HG03196 (cell line): ENCODE measurements around the gene DGCR8.
"Not testable (repeated sequence)": the region's sequence is repeated elsewhere in the genome, so short reads cannot be mapped to it uniquely, and the experiment has no call there.

Experiments used
- ATAC-seq: cut with Tn5 transposase; IDR thresholded peaks from one replicate; pipeline ENCODE4 v1.9.1; 2021; ENCODE audit not compliant: unreplicated experiment

Gene DGCR8

DNA sequence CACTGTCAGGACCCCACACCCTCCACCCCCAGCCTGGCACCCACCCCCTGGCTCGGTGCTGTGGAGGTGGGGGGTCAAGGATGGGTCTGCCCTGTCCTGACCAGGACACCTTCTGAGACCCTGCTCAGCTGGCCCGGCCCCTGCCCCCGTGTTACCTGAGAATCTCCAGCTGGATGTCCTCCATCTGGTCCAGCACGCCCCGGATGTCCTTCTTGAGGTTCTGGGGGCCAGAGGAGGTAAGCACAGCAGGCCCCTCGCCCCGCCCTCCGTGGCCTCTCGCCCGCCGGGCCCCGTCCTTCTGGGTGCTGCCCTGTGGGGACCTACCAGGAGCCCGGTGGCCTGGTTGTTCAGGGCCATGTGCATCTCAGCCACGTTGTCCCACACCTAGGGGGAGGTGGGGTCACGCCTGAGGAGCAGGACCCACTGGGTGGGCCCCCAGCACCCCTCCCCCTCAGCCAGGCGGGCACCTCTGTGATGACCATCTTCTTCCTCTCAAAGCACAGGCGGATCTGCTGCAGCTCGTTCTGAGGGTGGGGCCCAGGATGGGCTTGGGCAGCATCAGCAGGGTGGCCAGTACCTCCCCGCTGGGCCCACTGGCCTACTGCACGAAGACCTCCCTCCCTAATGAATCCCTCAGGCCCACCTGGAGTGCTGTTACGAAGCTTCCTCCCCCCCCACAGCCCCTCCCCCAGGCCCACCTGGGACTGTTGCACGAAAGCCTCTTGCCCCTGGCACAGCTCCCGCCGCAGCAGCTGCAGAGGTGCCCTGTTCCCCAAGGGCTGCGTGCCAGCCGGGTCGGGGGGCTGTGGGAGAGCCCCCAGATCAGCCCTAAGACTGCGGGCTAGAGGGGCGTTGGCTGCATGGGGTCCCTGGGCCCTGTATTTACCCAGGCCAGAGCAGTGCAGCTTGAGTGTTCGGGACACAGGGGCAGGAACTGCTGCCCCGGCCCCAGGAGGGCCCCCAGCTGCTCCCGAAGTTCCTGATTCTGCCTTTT is 69.5 kb downstream of the DGCR8 start:
- no peak for ATAC-seq

DNA sequence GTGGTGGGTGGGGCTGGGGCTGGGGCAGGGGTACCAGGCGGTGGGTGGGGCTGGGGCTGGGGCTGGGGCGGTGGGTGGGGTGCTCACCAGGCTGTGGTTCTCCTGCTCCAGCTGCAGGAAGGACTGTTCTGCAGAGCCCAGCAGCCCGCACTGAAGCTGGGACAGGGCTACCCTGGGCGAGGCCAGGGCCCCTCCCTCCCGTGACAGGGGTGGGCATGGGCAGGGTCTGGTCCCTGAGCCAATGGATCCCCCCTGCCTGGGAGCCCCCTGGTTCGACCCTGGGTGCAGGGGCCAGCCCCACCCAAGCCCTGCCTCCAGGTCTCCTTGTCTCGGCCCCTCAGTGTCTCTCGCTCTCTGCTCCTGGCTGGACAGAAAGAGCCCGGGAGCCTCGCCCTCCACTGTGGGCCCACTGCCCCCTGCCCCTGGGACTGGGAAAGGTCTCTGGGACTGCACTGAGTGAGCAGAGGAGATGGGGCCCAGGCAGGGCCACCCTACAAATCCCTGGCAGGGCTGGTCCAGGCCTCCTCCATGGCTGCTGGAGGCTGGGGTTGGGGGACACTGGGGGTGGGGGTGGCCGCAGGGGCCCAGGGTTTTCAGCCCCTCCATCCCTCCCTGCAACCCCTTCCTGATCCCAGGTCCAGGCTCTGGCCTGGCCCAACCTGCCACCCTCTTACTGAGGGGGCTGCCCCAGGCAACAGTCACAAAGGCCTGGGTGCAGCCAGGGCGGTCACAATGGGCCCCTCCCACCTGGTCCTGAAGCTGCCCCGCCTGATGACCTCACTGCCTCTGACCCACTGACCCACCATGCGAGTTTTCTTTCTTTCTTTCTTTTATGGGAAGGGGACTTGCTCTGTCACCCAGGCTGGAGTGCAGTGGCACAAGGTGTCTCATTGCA is 70.6 kb downstream of the DGCR8 start, which contains the start of gene CCDC188:
CCDC188 (minus strand) TSS at position 675 of the 895 bp plus-strand sequence; CDS start at position 606, 69 bp downstream.
- no peak for ATAC-seq

DNA sequence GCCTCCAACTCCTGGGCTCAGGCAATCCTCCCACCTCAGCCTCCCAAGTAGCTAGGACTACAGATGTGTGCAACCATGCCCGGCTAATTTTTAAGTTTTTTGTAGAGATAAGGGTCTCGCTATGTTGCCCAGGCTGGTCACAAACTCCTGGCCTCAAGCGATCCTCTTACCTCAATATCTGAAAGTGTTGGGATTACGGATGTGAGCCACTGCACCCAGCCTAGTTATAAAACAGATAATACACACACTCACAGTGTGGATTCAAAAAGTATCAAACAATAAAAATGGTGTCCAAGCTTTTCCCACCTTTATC is 71.2 kb downstream of the DGCR8 start:
- no peak for ATAC-seq

DNA sequence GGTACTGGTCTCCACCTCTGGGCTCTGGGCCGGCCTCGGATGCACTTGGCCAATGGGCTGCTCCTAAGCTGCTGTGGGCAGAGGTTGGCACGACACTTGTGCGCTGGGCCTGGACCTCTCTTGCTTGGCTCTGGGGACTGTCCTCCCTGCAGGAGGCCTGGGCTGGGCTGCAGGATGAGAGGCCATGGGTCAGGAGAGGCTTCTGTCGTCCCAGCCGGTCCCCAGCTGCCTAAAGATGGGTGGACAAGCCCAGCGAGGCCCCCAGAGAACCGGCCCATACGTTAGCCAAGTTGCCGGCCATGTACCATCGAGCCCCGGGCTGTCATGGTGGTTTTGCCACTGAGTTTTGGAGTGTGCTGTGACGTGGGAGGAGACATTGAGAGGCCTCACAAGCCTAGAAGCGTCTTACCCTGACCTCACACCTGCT is 72.4 kb downstream of the DGCR8 start:
- ATAC-seq: no peak

DNA sequence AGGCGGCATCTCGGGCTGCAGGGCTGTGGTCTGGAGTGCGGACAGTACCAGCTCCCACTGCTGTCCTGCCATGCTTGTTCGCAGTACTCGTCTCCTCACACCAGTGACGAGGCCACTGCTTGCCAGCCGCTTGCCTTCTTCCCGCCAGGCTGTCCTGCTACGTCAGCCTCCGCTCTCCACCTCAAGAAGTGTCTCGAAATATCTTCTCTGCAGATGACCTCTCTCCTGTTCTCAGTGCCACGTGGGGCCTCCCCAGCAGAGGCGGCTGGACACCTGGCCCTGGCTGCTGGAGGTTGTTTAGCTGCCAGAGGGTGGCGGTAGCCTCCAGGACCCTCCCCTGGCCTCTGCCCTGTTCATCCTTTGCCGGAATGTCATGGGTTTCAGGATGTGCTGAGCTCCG is 73.9 kb downstream of the DGCR8 start:
- no peak for ATAC-seq

DNA sequence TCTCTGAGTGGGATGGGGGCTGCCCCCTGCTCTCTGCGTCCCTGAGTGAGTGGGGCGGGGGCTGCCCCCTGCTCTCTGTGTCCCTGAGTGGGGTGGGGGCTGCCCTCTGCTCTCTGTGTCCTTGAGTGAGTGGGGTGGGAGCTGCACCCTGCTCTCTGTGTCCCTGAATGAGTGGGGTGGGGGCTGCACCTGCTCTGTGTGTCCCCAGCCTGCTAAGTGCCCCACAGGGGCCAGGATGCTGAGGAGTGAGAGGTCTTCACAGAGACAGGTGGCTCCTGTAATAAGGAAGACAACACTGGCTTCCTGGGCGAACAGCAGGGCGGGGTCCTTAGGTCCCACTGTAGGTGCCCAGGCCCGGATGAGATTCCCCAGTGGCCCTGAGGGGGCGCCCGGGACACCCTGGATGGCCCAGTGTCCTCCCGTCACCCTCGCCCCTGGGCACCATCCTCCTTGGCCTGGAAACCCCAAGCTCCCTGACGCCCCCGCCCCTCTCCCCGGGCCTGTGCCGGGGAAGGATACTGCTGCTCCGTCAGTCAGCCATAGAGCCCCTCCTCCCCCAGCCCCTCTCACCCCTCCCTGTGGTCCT is 74.7 kb downstream of the DGCR8 start:
- ATAC-seq: no peak

DNA sequence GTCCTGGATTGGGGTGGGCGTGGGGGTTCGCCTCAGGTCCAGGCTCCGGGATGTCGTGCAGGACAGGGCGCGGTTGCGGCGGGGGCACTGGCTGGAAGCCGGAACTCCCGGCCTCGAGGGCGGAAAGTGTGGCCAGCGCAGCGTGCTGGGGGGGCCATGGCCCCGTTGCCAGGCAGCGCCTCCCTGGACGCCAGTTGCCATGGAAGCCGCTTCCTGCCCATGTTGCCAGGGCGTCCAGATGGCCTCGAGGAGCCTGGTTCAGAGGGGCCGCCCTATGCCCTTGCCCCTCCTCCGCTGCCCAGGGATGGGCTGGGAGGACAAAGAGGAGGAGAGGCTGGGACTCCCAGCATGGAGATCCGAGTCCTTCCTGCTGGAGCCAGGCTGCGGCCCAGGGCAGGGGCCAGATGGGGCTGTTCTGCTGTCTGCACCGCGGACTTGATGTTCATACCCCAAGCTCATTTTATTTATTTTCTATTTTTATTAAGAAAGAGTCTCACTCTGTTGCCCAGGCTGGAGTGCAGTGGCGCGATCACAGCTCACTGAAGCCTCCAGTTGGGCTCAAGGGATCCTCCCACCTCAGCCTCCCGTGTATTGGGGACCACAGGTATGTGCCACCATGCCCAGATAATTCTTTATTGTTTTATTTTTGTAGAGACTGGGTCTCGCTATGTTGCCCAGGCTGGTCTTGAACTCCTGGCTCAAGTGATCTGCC is 75.4 kb downstream of the DGCR8 start:
- no peak for ATAC-seq

DNA sequence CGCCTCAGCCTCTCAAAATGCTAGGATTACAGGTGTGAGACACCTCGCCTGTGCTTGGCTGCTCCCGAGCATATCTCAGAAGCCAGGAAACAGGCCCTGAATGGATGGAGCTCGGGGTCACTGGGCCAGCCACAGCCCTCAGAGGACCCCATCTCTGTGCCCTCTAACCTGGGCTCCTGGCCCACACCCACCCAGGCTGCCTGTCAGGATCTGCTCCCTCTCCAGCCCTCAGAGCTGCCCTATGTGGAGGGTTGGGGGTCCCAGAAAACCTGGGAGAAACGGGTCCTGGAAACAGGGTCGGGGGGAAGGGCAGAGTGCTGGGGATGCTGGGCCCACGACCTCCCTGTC is 76.0 kb downstream of the DGCR8 start:
- ATAC-seq: no peak

DNA sequence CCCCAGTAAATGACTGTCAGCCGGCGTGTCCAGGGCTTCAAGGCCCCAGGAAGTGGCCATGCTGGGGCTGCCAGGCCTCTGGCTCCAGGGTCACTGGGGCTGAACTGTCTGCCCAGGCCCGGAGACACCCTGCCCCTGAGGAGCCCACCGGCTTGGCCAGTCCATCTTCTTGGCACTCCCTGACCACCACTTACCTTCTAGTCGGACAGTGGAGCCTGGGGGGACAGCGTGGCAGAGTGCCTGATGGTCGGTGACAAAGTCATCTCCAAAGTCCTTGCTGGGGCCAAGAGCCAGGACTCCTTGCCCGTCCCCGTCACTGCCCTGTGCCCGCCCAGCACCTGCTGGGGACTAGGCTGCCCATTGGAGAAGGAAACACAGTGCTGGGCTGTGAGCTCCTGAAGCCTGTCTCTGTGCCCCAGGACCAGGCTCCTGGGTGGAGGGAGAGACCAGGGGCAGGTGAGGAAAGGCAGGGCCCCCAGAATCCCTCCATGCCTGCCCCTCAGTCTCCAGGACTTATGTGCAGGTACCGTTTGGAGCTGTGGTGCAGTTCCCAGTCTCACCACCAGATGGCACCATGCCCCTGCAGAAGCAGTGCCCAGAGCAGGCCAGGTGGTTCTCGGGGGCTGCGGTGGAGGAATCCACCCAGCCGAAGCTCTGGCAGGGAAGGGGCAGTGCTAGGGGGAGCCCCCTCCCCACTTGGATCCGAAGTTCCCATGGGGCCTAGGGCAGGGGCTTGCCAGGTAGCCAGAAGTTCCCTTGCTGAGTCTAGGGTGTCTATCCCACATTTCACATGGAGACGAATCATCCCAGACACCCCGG is 76.8 kb downstream of the DGCR8 start:
- ATAC-seq: no peak

DNA sequence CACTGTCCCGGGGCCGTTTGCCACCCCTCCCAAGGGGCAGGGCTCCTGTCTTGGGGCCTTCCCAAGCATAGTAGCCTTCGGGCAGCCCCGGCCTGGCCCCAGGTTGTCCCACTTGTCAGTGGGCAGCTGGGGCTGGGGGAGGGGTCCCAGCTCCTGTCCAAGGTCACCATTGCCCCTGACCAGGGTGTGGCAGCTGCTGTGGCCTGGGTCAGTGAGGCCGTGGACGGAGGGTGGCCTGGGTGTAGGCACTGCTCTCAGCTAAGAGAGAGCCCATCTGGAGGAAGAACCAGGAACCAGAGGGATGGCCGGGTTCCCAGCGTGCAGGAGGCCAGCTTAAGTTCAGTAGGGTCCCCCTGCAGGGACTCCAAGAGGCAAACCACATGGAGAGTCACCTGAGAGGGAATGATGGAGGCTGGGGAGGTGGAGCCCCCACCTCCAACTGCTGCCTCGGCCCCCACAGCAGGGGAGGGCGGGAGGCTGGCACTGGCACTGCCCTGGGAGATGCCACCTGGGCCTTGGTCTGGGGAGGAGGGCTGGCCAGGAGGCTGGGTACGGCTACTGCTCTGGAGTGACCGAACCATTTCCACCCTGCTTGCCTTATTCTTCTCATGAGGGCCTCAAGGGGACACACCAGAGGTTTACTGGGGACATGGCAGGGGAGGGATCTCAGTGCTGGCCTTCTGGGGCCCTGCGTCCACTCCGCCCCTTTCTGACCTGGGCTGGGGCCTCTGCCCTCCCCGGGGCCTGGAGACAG is 77.6 kb downstream of the DGCR8 start:
- ATAC-seq: no peak

DNA sequence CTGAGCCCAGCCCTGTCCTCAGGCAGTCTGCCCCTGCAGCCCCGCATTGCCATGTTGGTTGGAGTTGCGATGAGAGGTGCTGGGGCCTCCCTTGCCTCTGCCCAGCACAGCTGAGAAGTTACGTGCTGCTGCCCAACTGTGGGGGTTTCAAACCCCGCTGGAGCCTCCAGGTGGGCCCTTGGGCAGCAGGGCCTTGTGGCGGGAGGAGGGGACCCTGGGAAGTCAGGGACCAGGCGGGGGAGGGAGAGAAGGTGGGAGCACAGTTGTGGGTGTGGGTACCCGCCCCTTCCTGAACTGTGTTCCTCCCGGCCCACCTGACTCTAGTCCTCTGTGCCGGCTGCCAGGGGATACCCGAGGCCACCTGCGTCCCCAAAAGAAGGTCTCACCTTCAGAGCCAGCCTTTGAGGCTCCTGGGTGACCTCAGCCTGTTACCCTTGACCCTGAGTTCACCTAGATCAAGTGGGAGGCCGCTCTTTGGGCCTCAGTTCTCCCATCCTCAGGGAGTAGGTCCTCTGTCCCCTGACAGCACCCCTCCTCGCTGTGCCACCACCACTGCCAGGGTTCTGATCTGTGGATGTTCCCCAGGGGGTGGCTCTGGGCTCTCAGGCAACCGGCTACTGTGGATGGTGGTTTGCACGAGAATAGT is 78.5 kb downstream of the DGCR8 start:
- ATAC-seq: no peak

DNA sequence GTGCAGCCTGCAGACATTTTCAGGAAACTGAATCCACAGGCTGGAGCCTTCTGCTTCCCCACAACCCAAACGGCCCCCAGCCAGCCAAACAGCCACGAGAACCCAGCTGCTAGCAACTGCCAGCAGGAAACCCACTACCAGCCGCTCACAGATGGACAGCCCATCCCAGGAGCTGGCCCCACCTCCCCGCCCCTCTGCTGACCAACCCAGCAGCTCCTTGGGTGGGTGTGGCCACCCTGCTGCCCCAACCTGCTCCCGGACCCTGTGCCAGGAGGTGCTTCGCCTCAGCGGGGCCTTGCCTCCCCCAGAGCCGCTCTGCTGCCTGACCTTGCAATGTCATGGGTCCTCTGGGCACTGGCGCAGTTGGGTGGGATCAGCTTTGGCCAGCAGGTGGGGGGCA is 79.0 kb downstream of the DGCR8 start:
- ATAC-seq: no peak

DNA sequence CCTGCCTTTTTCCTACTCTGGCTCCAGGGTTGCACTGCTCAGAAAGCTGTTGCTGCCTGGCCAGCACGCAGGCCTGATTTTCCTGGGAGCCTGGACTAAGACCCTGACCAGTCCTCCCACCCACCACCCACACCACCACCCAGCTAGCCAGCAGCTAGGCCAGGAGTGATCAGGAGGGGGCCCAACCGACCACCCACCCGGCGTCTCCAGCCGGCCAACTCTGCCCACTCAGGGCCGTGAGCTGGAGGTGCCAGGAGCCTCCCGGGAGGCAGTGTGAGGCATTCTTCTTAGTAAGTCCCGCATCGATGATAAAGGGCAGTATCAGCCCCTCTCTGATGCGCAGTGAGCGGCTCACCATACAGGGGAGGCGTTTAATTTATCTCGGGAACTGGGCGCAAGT is 79.5 kb downstream of the DGCR8 start:
- not testable (repeated sequence) for ATAC-seq

DNA sequence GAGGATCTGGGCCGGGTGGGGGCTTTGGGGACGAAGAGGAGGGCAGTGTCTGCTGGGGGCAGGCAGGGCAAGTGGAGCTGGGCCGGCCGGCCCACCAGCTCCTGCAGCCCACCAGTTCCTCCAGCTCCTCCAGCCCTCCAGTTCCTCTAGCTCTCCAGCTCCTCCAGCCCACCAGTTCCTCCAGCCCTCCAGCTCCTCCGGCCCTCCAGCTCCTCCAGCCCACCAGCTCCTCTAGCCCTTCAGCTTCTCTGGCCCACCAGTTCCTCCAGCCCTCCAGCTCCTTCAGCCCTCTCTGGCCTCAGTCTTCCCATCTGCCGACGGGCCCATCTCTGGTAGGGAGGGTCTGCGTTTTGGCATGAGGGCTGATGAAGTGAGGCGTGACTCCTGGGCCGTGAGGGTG is 80.0 kb downstream of the DGCR8 start:
- no peak for ATAC-seq
